Thyroid gland (tissue), 4 donors: Measurements from ENCODE around the gene SLC25A41. TPM values are rescaled to one million over a fixed set of nuclear protein-coding genes. Genes with fewer than 3 reads are reported as not detected.
"Not testable (repeated sequence)": the region's sequence is repeated elsewhere in the genome, so short reads cannot be mapped to it uniquely, and the experiment has no call there.

Source experiments
- DNase-seq, 2 donors: peaks; one replicate each; pipeline ENCODE4 v3.0.0-alpha.2; 2019
- H3K27ac ChIP-seq, 3 donors: fragments of 200-600 bp; sonication (generic); 1 replicate in 2 of 3; 2 replicates in 1 of 3; pipeline ENCODE4 v1.5.1; 2016 to 2019; ENCODE audit warnings: mild to moderate bottlenecking in 1 of 3, moderate library complexity in 1 of 3
- H3K27me3 ChIP-seq: fragments of 200-600 bp; sonication (generic); one replicate; pipeline ENCODE4 v1.5.1; 2019
- H3K36me3 ChIP-seq, 2 donors: fragments of 200-600 bp; sonication (generic); one replicate each; pipeline ENCODE4 v1.5.1; 2016 to 2019
- H3K4me1 ChIP-seq, 2 donors: fragments of 200-600 bp; sonication (generic); one replicate each; pipeline ENCODE4 v1.5.1; 2017 to 2019
- H3K4me3 ChIP-seq, 3 donors: fragments of 200-600 bp; sonication (generic); replicated peaks in 1 of 3; 1 replicate in 2 of 3; 2 replicates in 1 of 3; pipeline ENCODE4 v1.5.1; 2016; ENCODE audit warnings: mild to moderate bottlenecking in 1 of 3
- H3K9me3 ChIP-seq: fragments of 200-600 bp; sonication (generic); one replicate; pipeline ENCODE4 v1.5.1; 2017
- POLR2A ChIP-seq, 2 donors: fragments of 450-650 bp; IDR thresholded peaks; one replicate each; pipeline ENCODE4 v1.6.1; 2017; ENCODE audit warnings: antibody characterized with exemption in 2 of 2, mild to moderate bottlenecking in 2 of 2, moderate library complexity in 1 of 2
- WGBS, 2 donors: methylation state at CpG; one replicate each; pipeline ENCODE4 v1.1.5; 2017; 5-methylcytosine and 5-hydroxymethylcytosine counted together
- intact Hi-C: fragments of 100-400 bp; cut with DNase I; formaldehyde crosslinking; loops from one replicate; pipeline ENCODE4 v1.15.1; 2023
- total RNA-seq, 4 donors: library from RNA; depleted of rRNA; stranded (reverse); fragments of >200 nt; gene quantifications; one replicate each; pipeline ENCODE4 v1.2.3, GENCODE V29; 2016
- TF ChIP-seq, protein P1 (sequence below), 6 experiments: fragments of 200-600 bp in 3 of 6; fragments of 450-650 bp in 3 of 6; sonication (generic) in 3 of 6; IDR thresholded peaks; one replicate each; pipeline ENCODE4 v1.5.1; 2016 to 2019; ENCODE audit warnings: antibody characterized with exemption in 6 of 6, mild to moderate bottlenecking in 2 of 6, inconsistent platforms in 1 of 6, moderate library complexity in 1 of 6

SLC25A41 gene
- total RNA-seq, 4 donors from 2014 or later, result 0.33 TPM; not detected in 3

DNA sequence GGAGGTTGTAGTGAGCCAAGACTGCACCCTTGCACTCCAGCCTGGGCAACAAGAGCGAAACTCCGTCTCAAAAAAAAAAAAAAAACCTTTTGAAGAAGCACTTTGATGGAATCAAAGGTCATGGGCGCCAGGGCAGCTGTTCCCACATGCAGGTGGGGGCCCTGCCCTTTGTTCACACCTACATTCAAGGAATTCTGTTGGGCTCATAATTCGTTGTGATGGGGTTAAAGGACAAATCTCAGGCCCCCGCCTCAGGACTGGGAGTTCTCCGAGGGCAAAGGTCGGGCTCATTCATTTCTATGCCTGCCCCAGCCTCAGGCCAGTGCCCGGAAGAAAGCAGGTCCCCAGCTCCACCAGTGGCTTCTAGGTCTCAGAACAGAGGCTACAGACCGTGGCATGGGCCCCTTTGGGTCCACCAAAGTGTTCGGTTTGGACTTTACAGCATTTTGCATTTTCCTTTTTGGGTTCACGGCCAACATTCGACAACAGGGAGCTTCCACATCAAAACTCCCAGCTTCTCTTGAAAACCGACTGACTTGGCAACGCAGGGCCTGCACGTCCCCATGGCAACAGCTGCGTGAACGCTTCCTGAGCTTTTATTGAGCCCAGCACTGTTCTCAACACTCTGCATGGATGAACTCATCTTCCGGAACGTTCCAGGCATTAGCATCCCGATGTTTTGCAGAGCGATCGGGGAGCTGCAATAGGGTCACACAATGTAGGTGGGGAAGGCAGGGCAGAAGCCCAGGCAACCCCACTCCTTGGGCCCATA lies 30.5 kb downstream of the SLC25A41 start:
- no peaks in the 10 kb centered on the region for H3K9me3 ChIP-seq
- WGBS, 2 donors, result 36 to 42% methylated on average over 21 to 22 of the region's 22 CpGs
- H3K4me3 ChIP-seq, result no peak overlapping the region
- no peaks in the 10 kb centered on the region for H3K36me3 ChIP-seq
- DNase-seq, result peak; percentile 74 to 78
- intact Hi-C loops, result no loop called here
- H3K27ac ChIP-seq, result no peak overlapping the region
- H3K27me3 ChIP-seq, result no peaks in the 10 kb centered on the region
- H3K4me1 ChIP-seq, result no peaks in the 10 kb centered on the region
- TF ChIP-seq, protein P1, sequence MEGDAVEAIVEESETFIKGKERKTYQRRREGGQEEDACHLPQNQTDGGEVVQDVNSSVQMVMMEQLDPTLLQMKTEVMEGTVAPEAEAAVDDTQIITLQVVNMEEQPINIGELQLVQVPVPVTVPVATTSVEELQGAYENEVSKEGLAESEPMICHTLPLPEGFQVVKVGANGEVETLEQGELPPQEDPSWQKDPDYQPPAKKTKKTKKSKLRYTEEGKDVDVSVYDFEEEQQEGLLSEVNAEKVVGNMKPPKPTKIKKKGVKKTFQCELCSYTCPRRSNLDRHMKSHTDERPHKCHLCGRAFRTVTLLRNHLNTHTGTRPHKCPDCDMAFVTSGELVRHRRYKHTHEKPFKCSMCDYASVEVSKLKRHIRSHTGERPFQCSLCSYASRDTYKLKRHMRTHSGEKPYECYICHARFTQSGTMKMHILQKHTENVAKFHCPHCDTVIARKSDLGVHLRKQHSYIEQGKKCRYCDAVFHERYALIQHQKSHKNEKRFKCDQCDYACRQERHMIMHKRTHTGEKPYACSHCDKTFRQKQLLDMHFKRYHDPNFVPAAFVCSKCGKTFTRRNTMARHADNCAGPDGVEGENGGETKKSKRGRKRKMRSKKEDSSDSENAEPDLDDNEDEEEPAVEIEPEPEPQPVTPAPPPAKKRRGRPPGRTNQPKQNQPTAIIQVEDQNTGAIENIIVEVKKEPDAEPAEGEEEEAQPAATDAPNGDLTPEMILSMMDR (IDR thresholded peaks at IDR 0.05), result no peak
- TF ChIP-seq POLR2A (IDR thresholded peaks at IDR 0.05), result no peak

GRCh38 chr19:6402058-6402457 lies 31.5 kb downstream of the SLC25A41 start:
- intact Hi-C loops, result no loop called here

DNA sequence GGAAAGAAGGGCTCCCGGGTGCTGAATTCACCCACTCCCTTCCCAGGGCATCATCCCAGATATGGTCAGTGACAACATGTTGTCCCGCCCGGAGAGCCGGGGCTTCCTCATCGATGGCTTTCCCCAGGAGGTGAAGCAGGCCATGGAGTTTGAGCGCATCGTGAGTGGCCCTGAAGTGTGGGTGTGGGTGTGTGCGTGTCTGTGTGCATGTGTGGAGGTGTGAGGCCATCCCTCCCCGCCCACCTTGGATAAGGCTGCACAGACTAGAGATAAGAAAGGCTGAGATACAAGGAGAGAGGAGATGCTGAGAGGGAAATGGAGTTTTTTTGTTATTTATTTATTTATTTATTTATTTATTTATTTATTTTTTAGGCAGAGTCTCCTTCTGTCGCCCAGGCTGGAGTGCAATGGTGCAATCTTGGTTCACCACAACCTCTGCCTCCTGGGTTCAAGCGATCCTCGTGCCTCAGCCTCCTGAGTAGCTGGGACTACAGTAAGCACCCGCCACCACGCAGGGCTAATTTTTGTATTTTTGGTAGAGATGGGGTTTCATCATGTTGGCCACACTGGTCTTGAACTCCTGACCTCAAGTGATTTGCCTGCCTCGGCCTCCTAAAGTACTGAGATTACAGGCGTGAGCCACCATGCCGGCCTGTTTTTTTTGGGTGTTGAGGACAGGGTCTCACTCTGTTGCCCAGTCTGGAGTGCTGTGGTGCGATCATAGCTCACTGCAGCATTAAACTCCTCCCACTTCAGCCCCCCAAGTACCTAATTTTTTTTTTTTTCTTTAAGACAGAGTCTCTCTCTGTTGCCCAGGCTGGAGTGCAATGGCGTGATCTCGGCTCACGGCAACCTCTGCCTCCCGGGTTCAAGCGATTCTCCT lies 33.3 kb downstream of the SLC25A41 start:
- intact Hi-C loops, result not testable (repeated sequence)

More at GRCh38 chr19:6402058-6402457, 31.5 kb downstream of the SLC25A41 start:
- H3K4me3 ChIP-seq, result no peak overlapping the region
- TF ChIP-seq POLR2A (IDR thresholded peaks at IDR 0.05), result no peak
- TF ChIP-seq, protein P1 (IDR thresholded peaks at IDR 0.05), result no peak
- no peaks in the 10 kb centered on the region for H3K9me3 ChIP-seq
- 91 to 96% methylated on average over 10 of the region's 10 CpGs for WGBS, 2 donors
- H3K36me3 ChIP-seq, result no peaks in the 10 kb centered on the region
- H3K27ac ChIP-seq, result no peak overlapping the region
- no peaks in the 10 kb centered on the region for H3K4me1 ChIP-seq
- H3K27me3 ChIP-seq, result no peaks in the 10 kb centered on the region
- no peak for DNase-seq

GRCh38 chr19:6396305-6396704 lies 37.3 kb downstream of the SLC25A41 start:
- intact Hi-C loops, result no loop called here
- no peaks in the 10 kb centered on the region for H3K9me3 ChIP-seq
- H3K4me1 ChIP-seq, result peaks cover 8 to 9% of the 10 kb centered on the region in 2 donors
- no peaks in the 10 kb centered on the region for H3K36me3 ChIP-seq
- no peak for DNase-seq
- H3K27me3 ChIP-seq, result no peaks in the 10 kb centered on the region
- 85 to 98% methylated on average over 11 to 12 of the region's 12 CpGs for WGBS, 2 donors
- no peak overlapping the region for H3K4me3 ChIP-seq
- H3K27ac ChIP-seq, result no peak overlapping the region
- TF ChIP-seq POLR2A (IDR thresholded peaks at IDR 0.05), result no peak
- TF ChIP-seq, protein P1 (IDR thresholded peaks at IDR 0.05), result no peak

More for the DNA sequence above, 33.3 kb downstream of the SLC25A41 start:
- not testable (repeated sequence) for H3K9me3 ChIP-seq, H3K27me3 ChIP-seq, H3K4me1 ChIP-seq, H3K4me3 ChIP-seq, DNase-seq, H3K36me3 ChIP-seq, H3K27ac ChIP-seq
- 87 to 96% methylated on average over 22 to 23 of the region's 23 CpGs for WGBS, 2 donors

DNA sequence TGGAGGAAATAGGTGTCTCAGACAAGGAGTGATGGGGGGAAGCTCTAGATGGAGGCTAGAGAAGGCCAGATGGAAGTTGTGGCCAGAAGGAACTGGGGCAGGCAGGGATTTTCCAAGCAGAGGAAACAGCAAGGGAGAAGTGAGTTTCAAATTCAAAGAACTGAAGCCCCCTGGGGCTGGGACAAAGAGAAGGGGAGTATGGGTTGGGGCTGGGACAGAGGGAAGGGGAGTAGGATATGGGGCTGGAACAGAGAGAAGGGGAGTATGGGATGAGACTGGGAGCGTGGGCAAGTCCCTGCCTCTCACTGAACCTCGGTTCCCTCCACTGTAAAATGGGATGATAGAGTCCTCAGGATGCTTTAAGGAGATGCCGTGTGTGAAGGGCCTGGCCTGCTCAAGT lies 38.7 kb downstream of the SLC25A41 start:
- DNase-seq, result no peak

More for the DNA sequence above, 38.7 kb downstream of the SLC25A41 start:
- intact Hi-C loops, result no loop called here
- TF ChIP-seq POLR2A (IDR thresholded peaks at IDR 0.05), result no peak
- TF ChIP-seq, protein P1 (IDR thresholded peaks at IDR 0.05), result no peak
- no peaks in the 10 kb centered on the region for H3K27me3 ChIP-seq
- no peaks in the 10 kb centered on the region for H3K9me3 ChIP-seq
- peaks cover 0 to 3% of the 10 kb centered on the region in 2 donors for H3K36me3 ChIP-seq
- 72 to 78% methylated on average over 3 of the region's 3 CpGs for WGBS, 2 donors
- H3K4me1 ChIP-seq, result peaks cover 8 to 9% of the 10 kb centered on the region in 2 donors
- no peak overlapping the region for H3K4me3 ChIP-seq
- H3K27ac ChIP-seq, result no peak overlapping the region
